Mesendoderm (in vitro differentiated cells): Measurements from ENCODE around the gene ALG9.

Experiments
- DNase-seq: peaks from one replicate; pipeline ENCODE4 v3.0.0; 2013
- H2AK5ac ChIP-seq: 2 replicates; pipeline ENCODE4 v1.6.1; 2013; ENCODE audit warnings: low read length, inconsistent platforms
- H2BK120ac ChIP-seq: 2 replicates; pipeline ENCODE4 v1.6.1; 2013; ENCODE audit warnings: low read depth, mild to moderate bottlenecking, low read length, moderate library complexity, mixed read lengths
- H2BK15ac ChIP-seq: replicated peaks from 2 replicates; pipeline ENCODE4 v1.6.1; 2013; ENCODE audit warnings: low read depth, mild to moderate bottlenecking, moderate library complexity
- H2BK5ac ChIP-seq: 2 replicates; pipeline ENCODE4 v1.6.1; 2013; ENCODE audit warnings: low read length, inconsistent platforms
- H3K18ac ChIP-seq: 2 replicates; pipeline ENCODE4 v1.6.1; 2013; ENCODE audit warnings: mild to moderate bottlenecking, low read length, mixed read lengths
- H3K23ac ChIP-seq: one replicate; pipeline ENCODE4 v1.6.1; 2013; ENCODE audit warnings: low read length
- H3K27ac ChIP-seq: 2 replicates; pipeline ENCODE4 v1.5.1; 2013; ENCODE audit warnings: low read depth, mild to moderate bottlenecking, inconsistent platforms, low read length, moderate library complexity
- H3K27me3 ChIP-seq: 2 replicates; pipeline ENCODE4 v1.6.1; 2013; ENCODE audit warnings: low read length, control low read depth, mild to moderate bottlenecking, inconsistent platforms; ENCODE audit not compliant: insufficient read depth, poor library complexity
- H3K36me3 ChIP-seq: 2 replicates; pipeline ENCODE4 v1.6.1; 2013; ENCODE audit warnings: low read length, inconsistent platforms; ENCODE audit not compliant: control insufficient read depth, insufficient read depth
- H3K4ac ChIP-seq: one replicate; pipeline ENCODE4 v1.6.1; 2013; ENCODE audit warnings: low read depth, mild to moderate bottlenecking, low read length, moderate library complexity
- H3K4me1 ChIP-seq: 2 replicates; pipeline ENCODE4 v1.6.1; 2013; ENCODE audit warnings: low read depth, low read length, inconsistent platforms; ENCODE audit not compliant: control insufficient read depth
- H3K4me2 ChIP-seq: 2 replicates; pipeline ENCODE4 v1.6.1; 2013; ENCODE audit warnings: low read length
- H3K4me3 ChIP-seq: 2 replicates; pipeline ENCODE4 v1.5.1; 2013; ENCODE audit warnings: mild to moderate bottlenecking, low read length
- H3K56ac ChIP-seq: one replicate; pipeline ENCODE4 v1.6.1; 2013; ENCODE audit warnings: low read length
- H3K79me1 ChIP-seq: 2 replicates; pipeline ENCODE4 v1.6.1; 2013; ENCODE audit warnings: low read length, inconsistent platforms
- H3K79me2 ChIP-seq: 2 replicates; pipeline ENCODE4 v1.6.1; 2013; ENCODE audit warnings: mild to moderate bottlenecking, low read length; ENCODE audit not compliant: control insufficient read depth, insufficient read depth
- H3K9ac ChIP-seq: 2 replicates; pipeline ENCODE4 v1.6.1; 2013; ENCODE audit warnings: low read length, inconsistent platforms
- H4K5ac ChIP-seq: one replicate; pipeline ENCODE4 v1.6.1; 2013; ENCODE audit warnings: low read length
- H4K8ac ChIP-seq: one replicate; pipeline ENCODE4 v1.6.1; 2013; ENCODE audit warnings: low read depth, mild to moderate bottlenecking, control low read depth, low read length, moderate library complexity
- WGBS: extraction: QIAGEN DNeasy Blood & Tissue Kit; methylation state at CpG from one replicate; pipeline ENCODE4 v1.1.7; 2013; ENCODE audit warnings: low lambda C conversion rate, missing lambda C conversion rate; ENCODE audit not compliant: insufficient coverage; ENCODE audit errors: extremely low coverage; 5-methylcytosine and 5-hydroxymethylcytosine counted together

Gene ALG9

GRCh38 chr11:111811445-111811844 is 59.9 kb downstream of the ALG9 start:
- no peaks in the 10 kb centered on the region for H3K27me3 ChIP-seq
- WGBS = no CpG with 5 or more reads among the region's 2 CpGs
- no peak overlapping the region for H3K27ac ChIP-seq
- H3K4me2 ChIP-seq = no peak overlapping the region
- no peak overlapping the region for H4K8ac ChIP-seq
- H3K23ac ChIP-seq = no peak overlapping the region
- H3K56ac ChIP-seq = no peak overlapping the region
- no peak for DNase-seq
- no peaks in the 10 kb centered on the region for H3K79me2 ChIP-seq
- H2BK15ac ChIP-seq = no peak overlapping the region
- H3K79me1 ChIP-seq = no peaks in the 10 kb centered on the region
- no peaks in the 10 kb centered on the region for H3K36me3 ChIP-seq
- H4K5ac ChIP-seq = no peak overlapping the region
- H2AK5ac ChIP-seq = no peak overlapping the region
- no peak overlapping the region for H2BK120ac ChIP-seq
- H3K9ac ChIP-seq = no peak overlapping the region
- H3K4me3 ChIP-seq = no peak overlapping the region
- H3K18ac ChIP-seq = no peak overlapping the region
- no peaks in the 10 kb centered on the region for H3K4me1 ChIP-seq
- no peak overlapping the region for H2BK5ac ChIP-seq
- no peak overlapping the region for H3K4ac ChIP-seq

GRCh38 chr11:111808834-111809233 is 62.5 kb downstream of the ALG9 start:
- H3K23ac ChIP-seq = no peak overlapping the region
- H4K8ac ChIP-seq = no peak overlapping the region
- no peak overlapping the region for H4K5ac ChIP-seq
- no peak overlapping the region for H2BK15ac ChIP-seq
- no peak overlapping the region for H2BK120ac ChIP-seq
- no CpG with 5 or more reads among the region's 2 CpGs for WGBS
- H3K9ac ChIP-seq = no peak overlapping the region
- H3K4ac ChIP-seq = no peak overlapping the region
- no peak for DNase-seq
- H3K27ac ChIP-seq = no peak overlapping the region
- no peak overlapping the region for H3K4me3 ChIP-seq
- no peaks in the 10 kb centered on the region for H3K79me1 ChIP-seq
- H3K4me1 ChIP-seq = no peaks in the 10 kb centered on the region
- no peak overlapping the region for H2BK5ac ChIP-seq
- no peak overlapping the region for H3K56ac ChIP-seq
- no peak overlapping the region for H3K18ac ChIP-seq
- no peaks in the 10 kb centered on the region for H3K27me3 ChIP-seq
- no peaks in the 10 kb centered on the region for H3K79me2 ChIP-seq
- no peak overlapping the region for H2AK5ac ChIP-seq
- H3K4me2 ChIP-seq = no peak overlapping the region
- no peaks in the 10 kb centered on the region for H3K36me3 ChIP-seq

- Histone ChIP-seq H3K4me1 (no peaks in the 10 kb centered on the region), H3K9ac (no peak overlapping the region), H3K79me2 (no peaks in the 10 kb centered on the region), H3K79me1 (no peaks in the 10 kb centered on the region), H3K4ac (no peak overlapping the region), H2BK5ac (no peak overlapping the region), H3K56ac (no peak overlapping the region), H3K18ac (no peak overlapping the region), H4K8ac (no peak overlapping the region), H2AK5ac (no peak overlapping the region), H3K36me3 (no peaks in the 10 kb centered on the region), H3K27ac (no peak overlapping the region), H4K5ac (no peak overlapping the region), H2BK120ac (no peak overlapping the region), H2BK15ac (no peak overlapping the region), H3K27me3 (no peaks in the 10 kb centered on the region), H3K4me2 (no peak overlapping the region), H3K4me3 (no peak overlapping the region), H3K23ac (no peak overlapping the region)
- no CpG with 5 or more reads among the region's 2 CpGs for WGBS
- DNase-seq = no peak
These were observed 63.3 kb downstream of the ALG9 start for GRCh38 chr11:111808063-111808588.

- H3K36me3 ChIP-seq = no peaks in the 10 kb centered on the region
- WGBS = no CpG with 5 or more reads among the region's 1 CpG
These were observed 64.3 kb downstream of the ALG9 start for GRCh38 chr11:111807076-111807475.

GRCh38 chr11:111801135-111801534 is 70.2 kb downstream of the ALG9 start:
- no peak overlapping the region for H4K5ac ChIP-seq
- H3K79me2 ChIP-seq = no peaks in the 10 kb centered on the region
- H3K27ac ChIP-seq = no peak overlapping the region
- H3K27me3 ChIP-seq = no peaks in the 10 kb centered on the region
- H3K4ac ChIP-seq = no peak overlapping the region
- no peak overlapping the region for H3K4me3 ChIP-seq
- no CpG with 5 or more reads among the region's 2 CpGs for WGBS
- no peak overlapping the region for H3K56ac ChIP-seq
- no peaks in the 10 kb centered on the region for H3K4me1 ChIP-seq
- no peak overlapping the region for H4K8ac ChIP-seq
- H3K36me3 ChIP-seq = no peaks in the 10 kb centered on the region
- H3K9ac ChIP-seq = no peak overlapping the region
- H2AK5ac ChIP-seq = no peak overlapping the region
- H2BK120ac ChIP-seq = no peak overlapping the region
- no peak overlapping the region for H3K4me2 ChIP-seq
- H2BK5ac ChIP-seq = no peak overlapping the region
- H2BK15ac ChIP-seq = no peak overlapping the region
- no peak for DNase-seq
- no peak overlapping the region for H3K23ac ChIP-seq
- no peak overlapping the region for H3K18ac ChIP-seq
- no peaks in the 10 kb centered on the region for H3K79me1 ChIP-seq

More at GRCh38 chr11:111807076-111807475, 64.3 kb downstream of the ALG9 start:
- no peak overlapping the region for H3K18ac ChIP-seq
- H3K23ac ChIP-seq = no peak overlapping the region
- no peak overlapping the region for H3K4me3 ChIP-seq
- no peak overlapping the region for H4K5ac ChIP-seq
- H3K56ac ChIP-seq = no peak overlapping the region
- no peak overlapping the region for H2BK120ac ChIP-seq
- no peak overlapping the region for H2BK15ac ChIP-seq
- no peaks in the 10 kb centered on the region for H3K79me1 ChIP-seq
- no peak overlapping the region for H3K27ac ChIP-seq
- H4K8ac ChIP-seq = no peak overlapping the region
- no peak for DNase-seq
- H3K4me1 ChIP-seq = no peaks in the 10 kb centered on the region
- H3K4ac ChIP-seq = no peak overlapping the region
- H3K27me3 ChIP-seq = no peaks in the 10 kb centered on the region
- H2BK5ac ChIP-seq = no peak overlapping the region
- no peak overlapping the region for H3K4me2 ChIP-seq
- no peak overlapping the region for H3K9ac ChIP-seq
- no peak overlapping the region for H2AK5ac ChIP-seq
- H3K79me2 ChIP-seq = no peaks in the 10 kb centered on the region

GRCh38 chr11:111798279-111798678 is 73.1 kb downstream of the ALG9 start:
- H2BK5ac ChIP-seq = no peak overlapping the region
- WGBS = no CpG with 5 or more reads among the region's 1 CpG

More at GRCh38 chr11:111798279-111798678, 73.1 kb downstream of the ALG9 start:
- Histone ChIP-seq H3K9ac (no peak overlapping the region), H3K79me2 (no peaks in the 10 kb centered on the region), H3K4me2 (no peak overlapping the region), H3K4me1 (no peaks in the 10 kb centered on the region), H3K27me3 (no peaks in the 10 kb centered on the region), H3K79me1 (no peaks in the 10 kb centered on the region), H3K36me3 (no peaks in the 10 kb centered on the region), H4K5ac (no peak overlapping the region), H3K56ac (no peak overlapping the region), H4K8ac (no peak overlapping the region), H2BK120ac (no peak overlapping the region), H2AK5ac (no peak overlapping the region), H3K23ac (no peak overlapping the region), H3K18ac (no peak overlapping the region), H3K27ac (no peak overlapping the region), H2BK15ac (no peak overlapping the region), H3K4ac (no peak overlapping the region), H3K4me3 (no peak overlapping the region)
- no peak for DNase-seq
